Activated CD8-positive, alpha-beta memory T cell treated with anti-CD3 and anti-CD28 coated beads for 36 hours (primary cell): Measurements from ENCODE around the gene NCOA6. TPM values are rescaled to one million over a fixed set of nuclear protein-coding genes. Genes with fewer than 3 reads are reported as not detected.
"Not testable (repeated sequence)": the region's sequence is repeated elsewhere in the genome, so short reads cannot be mapped to it uniquely, and the experiment has no call there.

ENCODE experiments used
- CTCF ChIA-PET: fragments of 350-600 bp; sonication (Branson Sonifier 250); formaldehyde crosslinking; loops from one replicate; lab custom pipeline; 2021; ENCODE audit warnings: antibody characterized with exemption; lab: Charles Lee
- POLR2A ChIA-PET: fragments of 350-600 bp; sonication (Branson Sonifier 250); formaldehyde crosslinking; loops from one replicate; lab custom pipeline; 2021; ENCODE audit warnings: antibody characterized with exemption; lab: Charles Lee
- total RNA-seq, 2 experiments: library from RNA; stranded (reverse); gene quantifications; one replicate each; pipeline ENCODE4 v1.2.3, GENCODE V29; 2021

The NCOA6 gene
- total RNA-seq, 2 experiments from 2014 or later: 19.4 to 21.9 TPM

DNA sequence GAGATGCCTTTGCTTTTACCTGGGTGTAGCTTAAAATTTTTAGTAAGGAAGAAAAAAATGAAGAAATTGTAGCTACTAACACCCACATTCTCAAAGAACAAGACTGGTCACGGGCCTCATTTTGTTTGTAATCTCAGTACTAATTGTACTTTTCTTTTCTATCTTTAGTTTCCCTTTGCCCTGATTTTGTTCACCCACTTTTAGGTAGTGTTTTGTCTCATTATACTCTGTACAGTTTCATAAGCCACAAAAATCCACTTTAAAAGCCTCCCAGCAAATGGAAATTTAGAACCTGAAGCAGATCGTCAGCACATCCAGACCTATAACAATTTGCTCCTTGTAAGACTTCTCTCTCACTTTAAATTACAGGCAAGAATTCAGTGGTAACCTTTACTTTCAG lies 78.0 kb downstream of the NCOA6 start:
- CTCF ChIA-PET: no interaction called here
- POLR2A ChIA-PET: no interaction called here

DNA sequence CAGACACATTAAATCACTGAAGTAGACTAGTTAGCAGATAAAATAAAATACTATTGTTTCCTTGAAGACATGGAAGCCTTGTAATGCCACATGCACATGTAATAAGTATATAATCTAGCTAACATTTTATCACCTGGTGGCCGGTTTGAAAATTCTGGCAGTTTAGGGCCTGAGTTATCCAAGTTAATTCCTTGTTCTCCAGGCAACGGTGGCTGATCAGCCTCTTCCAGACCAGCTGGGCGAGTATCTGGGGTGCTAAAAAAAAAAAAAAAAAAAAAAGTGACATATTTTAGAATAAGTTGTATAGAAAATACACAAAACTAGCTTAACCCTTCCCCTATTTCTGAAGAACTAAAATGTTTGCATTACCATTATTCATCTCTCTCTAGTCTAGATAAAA lies 78.8 kb downstream of the NCOA6 start:
- POLR2A ChIA-PET: no interaction called here
- CTCF ChIA-PET: interaction anchor here (0.7 kb wide), 2 partner anchors 434 to 751 kb away, joined by 3 read pairs; no protein-coding TSS in a partner anchor

DNA sequence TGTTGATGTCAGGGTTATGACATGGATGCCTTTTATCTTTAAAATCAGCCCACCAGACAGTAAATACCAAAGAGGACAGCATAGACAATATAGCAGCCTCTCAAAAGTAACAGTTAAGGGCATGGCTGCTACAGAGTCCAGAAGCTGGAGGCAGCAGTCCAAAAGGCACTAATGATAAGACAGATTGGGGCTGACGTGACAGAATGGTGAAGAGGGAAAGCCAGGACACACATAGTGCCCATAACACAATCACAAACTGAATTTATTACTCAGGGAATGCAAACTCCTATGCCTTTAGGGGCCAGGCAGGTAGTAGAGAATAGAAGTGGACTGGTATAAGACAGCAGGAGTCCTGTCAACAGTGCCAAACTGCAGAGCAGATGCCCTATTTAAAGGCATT lies 80.6 kb downstream of the NCOA6 start:
- POLR2A ChIA-PET: no interaction called here
- CTCF ChIA-PET: interaction anchor here (1.5 kb wide), 1 partner anchor 25 kb away, joined by 4 read pairs; no protein-coding TSS in a partner anchor

DNA sequence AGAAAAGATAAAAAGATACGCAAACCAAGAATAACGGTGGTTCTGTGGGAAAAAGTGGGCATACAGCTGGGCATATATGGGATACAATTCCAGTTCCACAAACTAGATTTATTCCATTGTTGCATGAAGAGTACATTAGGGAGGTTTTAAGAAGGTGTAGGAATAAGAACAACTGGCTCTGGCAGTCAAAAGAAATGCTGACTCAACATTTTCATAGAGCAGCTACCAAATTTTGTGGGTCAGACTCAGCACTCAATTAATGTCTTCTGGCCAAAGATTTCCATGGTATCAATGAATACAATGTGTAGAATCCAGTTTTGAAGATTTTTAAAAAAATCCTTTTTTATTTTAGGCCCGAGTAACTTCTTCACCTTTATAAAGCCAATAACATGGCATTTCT lies 81.1 kb downstream of the NCOA6 start:
- ChIA-PET POLR2A (no interaction called here), CTCF (interaction anchor here (0.8 to 1.5 kb wide), 2 partner anchors 14 to 25 kb away, joined by 4 to 5 read pairs; no protein-coding TSS in a partner anchor)

DNA sequence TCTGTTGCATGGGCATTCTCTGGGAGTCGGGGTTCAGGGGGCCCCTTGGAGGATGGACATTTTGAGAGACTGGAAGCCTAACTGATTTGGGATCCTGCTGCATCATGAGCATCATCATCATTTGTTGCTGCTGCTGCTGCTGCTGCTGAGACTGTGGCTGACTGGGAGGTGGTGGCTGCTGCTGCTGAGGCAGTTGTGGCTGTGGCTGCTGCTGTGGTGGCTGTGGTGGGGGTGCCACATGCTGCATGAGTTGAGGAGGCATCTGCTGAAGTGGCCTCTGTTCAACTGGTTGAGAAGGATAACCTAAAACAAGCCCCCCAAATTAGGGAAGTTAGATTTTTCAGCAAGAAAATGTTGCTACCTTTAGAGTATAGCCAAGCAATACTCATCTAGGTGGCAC lies 82.4 kb downstream of the NCOA6 start:
- POLR2A ChIA-PET: no interaction called here
- CTCF ChIA-PET: no interaction called here

DNA sequence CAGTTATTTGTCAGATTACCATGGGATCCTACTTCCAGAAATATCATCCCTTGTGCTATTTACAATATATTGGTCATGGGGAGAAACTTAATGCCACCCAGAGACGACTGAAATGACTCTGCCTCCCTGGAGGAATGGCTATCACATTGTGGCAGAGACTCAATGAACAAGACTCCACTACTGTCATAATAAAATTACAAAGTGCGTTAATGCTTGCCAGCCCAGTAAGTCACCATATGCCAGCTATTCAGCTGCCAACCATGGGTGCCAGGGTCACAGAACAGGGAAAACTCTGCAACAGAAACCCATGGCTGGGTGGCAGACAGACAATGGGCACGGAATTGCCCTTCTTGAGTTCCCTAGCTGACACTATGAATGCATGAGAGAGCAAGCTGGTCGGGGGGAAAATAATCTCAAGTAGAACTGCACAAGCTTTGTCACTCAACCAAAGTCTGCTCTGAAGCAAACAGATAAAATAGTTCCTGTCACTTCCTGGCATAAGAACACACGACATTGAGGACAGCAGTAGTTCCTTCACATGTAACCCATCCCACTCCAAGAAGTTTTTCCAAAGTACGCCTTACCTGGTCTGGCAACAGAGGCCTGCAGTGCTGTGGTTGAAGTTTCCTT lies 89.2 kb downstream of the NCOA6 start:
- ChIA-PET POLR2A (no interaction called here), CTCF (no interaction called here)

DNA sequence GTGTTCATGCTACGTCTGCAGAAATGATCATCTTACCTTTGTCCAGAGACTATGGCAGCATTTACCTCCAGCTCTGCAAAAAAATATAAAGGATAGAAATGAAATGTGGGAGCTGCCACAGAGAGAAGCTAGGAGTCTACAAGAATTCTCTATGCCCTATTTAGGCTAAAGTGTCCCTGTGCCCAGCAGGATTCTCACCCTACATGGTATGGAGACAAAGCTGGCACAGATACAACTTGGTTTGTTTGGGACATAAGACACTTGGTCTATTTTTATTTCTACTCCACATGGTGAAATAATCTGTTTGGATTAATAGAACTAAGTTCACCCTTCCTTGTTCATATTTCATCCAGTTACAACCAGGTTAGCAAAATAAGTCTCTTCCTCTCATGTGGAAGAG lies 92.9 kb downstream of the NCOA6 start:
- POLR2A ChIA-PET: no interaction called here

DNA sequence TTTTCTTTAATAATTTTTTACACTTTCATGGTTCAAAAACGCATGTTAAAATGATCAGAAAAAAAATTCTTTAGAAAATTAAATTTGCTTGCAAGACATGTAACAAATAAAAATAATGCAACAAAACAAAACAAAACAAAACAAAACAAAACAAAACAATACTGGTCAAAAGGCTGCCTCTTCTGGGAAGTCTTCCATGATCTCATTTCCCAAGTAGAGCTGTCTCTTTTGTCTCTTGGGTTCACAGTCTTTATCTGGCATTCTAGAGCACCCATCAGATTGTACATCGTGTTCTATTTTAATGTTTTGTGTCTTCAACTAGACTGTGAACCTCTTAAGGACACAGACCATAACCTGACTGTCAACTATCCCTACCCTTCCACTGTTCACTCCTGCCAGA lies 96.0 kb downstream of the NCOA6 start:
- POLR2A ChIA-PET: no interaction called here
- CTCF ChIA-PET: interaction anchor here (1.4 kb wide), 1 partner anchor 11 kb away, joined by 5 read pairs; no protein-coding TSS in a partner anchor

More for the DNA sequence above, 92.9 kb downstream of the NCOA6 start:
- CTCF ChIA-PET: interaction anchor here (0.6 to 1.2 kb wide), 2 partner anchors 37 to 59 kb away, joined by 3 read pairs; no protein-coding TSS in a partner anchor

GRCh38 chr20:34724172-34724571 lies 101.3 kb downstream of the NCOA6 start:
- POLR2A ChIA-PET: no interaction called here
- CTCF ChIA-PET: no interaction called here

GRCh38 chr20:34722560-34722959 lies 102.9 kb downstream of the NCOA6 start:
- POLR2A ChIA-PET: not testable (repeated sequence)
- CTCF ChIA-PET: interaction anchor here (0.7 to 1.4 kb wide), 2 partner anchors 15 to 238 kb away, joined by 4 to 5 read pairs; no protein-coding TSS in a partner anchor

DNA sequence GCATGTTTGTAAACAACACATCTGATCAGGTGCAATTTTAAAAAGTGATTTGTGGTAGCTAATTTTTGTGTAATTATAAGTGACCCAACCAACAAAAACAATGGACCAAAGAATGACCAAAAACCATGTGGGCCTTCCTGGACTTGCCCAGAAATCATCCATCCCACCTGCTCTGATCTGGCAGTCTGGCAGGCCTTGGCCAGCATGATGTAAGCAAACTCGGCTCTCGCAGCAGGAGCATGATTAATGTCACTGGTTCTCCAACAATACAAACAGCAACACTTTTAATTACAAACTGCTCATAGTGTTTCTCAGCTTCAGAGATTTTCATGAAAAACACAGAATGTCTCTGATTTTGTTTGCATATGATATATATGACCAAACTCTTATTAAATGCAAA lies 105.2 kb downstream of the NCOA6 start:
- CTCF ChIA-PET: interaction anchor here (1.7 kb wide), 1 partner anchor 50 kb away, joined by 4 read pairs; no protein-coding TSS in a partner anchor
- POLR2A ChIA-PET: interaction anchor here (0.6 to 1.0 kb wide), 4 partner anchors 11 to 530 kb away, joined by 3 to 5 read pairs (median 4); no protein-coding TSS in a partner anchor

GRCh38 chr20:34719242-34720017 lies 106.0 kb downstream of the NCOA6 start:
- POLR2A ChIA-PET: interaction anchor here (0.7 to 1.0 kb wide), 4 partner anchors 10 to 1537 kb away, joined by 3 to 5 read pairs (median 4); no protein-coding TSS in a partner anchor
- CTCF ChIA-PET: interaction anchor here (0.5 to 1.7 kb wide), 3 partner anchors 50 to 901 kb away, joined by 3 to 4 read pairs (median 3); no protein-coding TSS in a partner anchor

DNA sequence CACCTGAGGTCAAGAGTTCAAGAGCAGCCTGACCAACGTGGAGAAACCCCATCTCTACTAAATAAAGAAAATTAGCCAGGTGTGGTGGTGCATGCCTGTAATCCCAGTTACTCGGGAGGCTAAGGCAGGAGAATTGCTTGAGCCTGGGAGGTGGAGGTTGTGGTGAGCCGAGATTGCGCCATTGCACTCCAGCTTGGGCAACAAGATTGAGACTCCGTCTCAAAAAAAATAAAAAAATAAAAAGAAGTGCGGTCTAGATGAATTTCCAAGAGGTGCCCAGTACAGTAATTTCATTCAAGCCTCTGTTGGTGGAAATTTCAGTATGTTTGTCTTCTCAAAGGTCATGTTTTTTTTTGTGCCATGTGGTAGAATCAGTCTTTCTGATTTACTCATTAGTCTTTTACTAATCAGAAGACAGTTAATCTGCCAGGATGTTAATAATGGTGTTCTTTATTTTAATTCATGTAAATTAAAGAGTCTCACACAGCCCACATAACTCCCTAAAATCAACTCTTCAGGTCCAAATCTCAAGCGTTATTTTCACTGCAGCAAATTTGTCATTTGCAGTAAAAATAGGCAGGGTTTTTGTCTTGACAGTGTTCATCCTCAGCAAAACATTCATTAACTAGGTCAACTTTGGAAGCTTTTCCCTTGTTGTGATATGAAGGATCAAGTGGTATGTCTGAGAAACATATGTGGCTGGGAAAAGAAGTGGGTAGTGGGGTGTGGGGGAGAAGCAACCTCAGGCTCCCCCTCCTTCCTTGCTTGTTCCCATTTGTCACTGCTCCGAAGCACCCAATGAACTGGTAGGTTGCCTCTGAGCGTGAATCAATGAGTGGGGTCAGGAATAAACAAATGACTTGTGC lies 108.0 kb downstream of the NCOA6 start:
- POLR2A ChIA-PET: no interaction called here
- CTCF ChIA-PET: interaction anchor here (1.1 kb wide), 1 partner anchor 10 kb away, joined by 3 read pairs; no protein-coding TSS in a partner anchor

- POLR2A ChIA-PET: no interaction called here
Measured at GRCh38 chr20:34716921-34717229, 108.6 kb downstream of the NCOA6 start.

DNA sequence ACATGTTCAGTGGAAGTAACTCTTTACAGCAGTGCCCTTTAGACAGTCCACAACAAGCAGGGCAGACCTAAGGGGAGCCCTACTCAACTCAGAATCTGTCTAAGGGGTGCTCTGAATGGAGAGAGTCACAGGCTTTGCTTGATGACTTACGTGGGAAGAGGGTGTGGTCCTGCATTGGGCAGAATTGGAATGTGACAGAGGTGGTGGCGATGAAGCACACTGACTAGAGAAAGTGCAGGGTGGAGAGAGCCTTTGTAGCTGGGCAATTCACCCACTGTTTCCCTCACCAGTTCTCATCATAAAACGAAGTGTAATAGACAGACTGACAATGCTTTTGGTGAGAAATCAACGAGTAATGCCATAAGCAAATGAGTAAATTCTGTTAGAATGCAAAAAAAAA lies 110.1 kb downstream of the NCOA6 start:
- ChIA-PET POLR2A (interaction anchor here (0.5 kb wide), 1 partner anchor 768 kb away, joined by 4 read pairs; no protein-coding TSS in a partner anchor), CTCF (no interaction called here)

More at GRCh38 chr20:34716921-34717229, 108.6 kb downstream of the NCOA6 start:
- CTCF ChIA-PET: interaction anchor here (1.1 kb wide), 2 partner anchors 9 to 11 kb away, joined by 3 read pairs; no protein-coding TSS in a partner anchor

DNA sequence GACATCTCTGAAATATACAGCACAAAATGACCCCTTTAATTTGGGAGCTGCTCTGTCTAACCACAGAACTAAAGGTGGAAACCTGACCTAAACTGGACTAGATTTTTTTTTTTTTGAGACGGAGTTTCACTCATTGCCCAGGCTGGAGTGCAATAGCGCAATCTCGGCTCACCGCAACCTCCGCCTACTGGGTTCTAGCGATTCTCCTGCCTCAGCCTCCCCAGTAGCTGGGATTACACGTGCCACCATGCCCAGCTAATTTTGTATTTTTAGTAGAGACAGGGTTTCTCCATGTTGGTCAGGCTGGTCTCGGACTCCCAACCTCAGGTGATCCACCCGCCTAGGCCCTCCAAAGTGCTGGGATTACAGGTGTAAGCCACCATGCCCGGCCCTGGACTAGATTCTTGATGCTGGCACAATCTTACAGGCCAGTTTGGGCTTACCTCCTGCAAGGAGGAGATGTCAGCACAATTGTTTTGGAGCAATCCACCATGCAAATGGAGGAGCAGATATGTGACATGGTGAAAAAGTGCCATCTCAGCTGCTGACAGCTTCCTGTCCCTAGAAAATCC lies 111.4 kb downstream of the NCOA6 start:
- POLR2A ChIA-PET: not testable (repeated sequence)
- CTCF ChIA-PET: interaction anchor here (1.3 kb wide), 1 partner anchor 41 kb away, joined by 3 read pairs; no protein-coding TSS in a partner anchor

DNA sequence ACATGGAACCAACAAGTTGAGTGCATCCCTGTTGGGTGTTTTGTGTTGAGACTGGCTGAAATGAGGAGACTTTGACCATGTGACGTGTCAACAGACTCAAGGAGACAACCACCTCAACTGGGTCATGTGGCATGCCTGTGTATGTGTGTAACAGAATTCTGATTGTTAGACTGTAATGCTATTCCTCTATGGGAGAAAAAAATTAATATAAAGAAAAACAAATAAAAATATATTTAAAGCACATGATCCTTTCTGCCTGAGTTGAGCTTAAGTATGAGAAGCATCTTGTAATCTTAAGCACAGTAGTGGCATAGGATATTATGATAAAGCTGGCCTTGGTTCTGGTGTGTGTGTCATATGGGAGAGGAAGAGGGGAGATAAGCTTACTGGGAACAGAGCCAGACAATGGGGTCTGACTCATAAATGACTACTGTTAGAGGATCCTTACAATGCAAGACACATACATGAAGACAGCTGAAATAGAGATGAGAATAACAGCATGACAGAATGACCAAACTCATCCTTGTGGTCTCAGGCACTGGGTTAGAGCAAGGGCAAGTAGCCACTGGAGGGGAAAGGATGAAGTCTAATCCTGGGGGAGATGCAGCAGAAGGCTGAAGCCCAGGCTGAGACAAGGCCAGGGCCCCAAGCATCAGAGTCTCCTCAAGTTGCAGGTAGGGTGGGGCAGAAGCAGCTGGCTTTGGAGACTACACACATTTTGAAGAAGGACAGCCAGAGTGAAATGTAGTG lies 112.1 kb downstream of the NCOA6 start:
- CTCF ChIA-PET: interaction anchor here (1.3 kb wide), 1 partner anchor 40 kb away, joined by 3 read pairs; no protein-coding TSS in a partner anchor
- POLR2A ChIA-PET: no interaction called here
